Ishikawa (cell line): Measurements from ENCODE around the gene C14orf93.

Source experiments
- CEBPB ChIP-seq: IDR thresholded peaks from 2 replicates; pipeline ENCODE4 v1.6.1; 2012
- CREB1 ChIP-seq: IDR thresholded peaks from 2 replicates; pipeline ENCODE4 v1.6.1; 2012; ENCODE audit warnings: low read depth
- EGR1 ChIP-seq: IDR thresholded peaks from 2 replicates; pipeline ENCODE4 v1.6.1; 2012
- EP300 ChIP-seq: IDR thresholded peaks from 2 replicates; pipeline ENCODE4 v1.6.1; 2012; ENCODE audit warnings: borderline replicate concordance
- FOXM1 ChIP-seq: IDR thresholded peaks from 2 replicates; pipeline ENCODE4 v1.6.1; 2012; ENCODE audit warnings: low read depth, borderline replicate concordance
- MAX ChIP-seq: IDR thresholded peaks from 2 replicates; pipeline ENCODE4 v1.6.1; 2012
- NFIC ChIP-seq: IDR thresholded peaks from 2 replicates; pipeline ENCODE4 v1.6.1; 2012
- RAD21 ChIP-seq: IDR thresholded peaks from 2 replicates; pipeline ENCODE4 v1.6.1; 2012; ENCODE audit warnings: low read depth
- REST ChIP-seq: IDR thresholded peaks from 2 replicates; pipeline ENCODE4 v1.6.1; 2012; ENCODE audit warnings: low read depth, mild to moderate bottlenecking
- TAF1 ChIP-seq: IDR thresholded peaks from 2 replicates; pipeline ENCODE4 v1.6.1; 2012; ENCODE audit warnings: low read depth, mild to moderate bottlenecking
- TCF12 ChIP-seq: IDR thresholded peaks from 2 replicates; pipeline ENCODE4 v1.6.1; 2012; ENCODE audit warnings: low read depth
- TEAD4 ChIP-seq: IDR thresholded peaks from 2 replicates; pipeline ENCODE4 v1.6.1; 2012
- USF1 ChIP-seq: IDR thresholded peaks from 2 replicates; pipeline ENCODE4 v1.6.1; 2012
- YY1 ChIP-seq: IDR thresholded peaks from 2 replicates; pipeline ENCODE4 v1.6.1; 2012; ENCODE audit warnings: low read depth
- ZBTB7A ChIP-seq: IDR thresholded peaks from 2 replicates; pipeline ENCODE4 v1.6.1; 2012; ENCODE audit warnings: low read depth

C14orf93 gene

GRCh38 chr14:23054000-23054811 is 44.3 kb upstream of the C14orf93 start:
- TF ChIP-seq ZBTB7A (no peak), TCF12 (no peak), YY1 (no peak), USF1 (no peak), CEBPB (no peak), RAD21 (peak; percentile 26; the same call in 1 of the 2 replicates)

- TF ChIP-seq NFIC (no peak), TAF1 (no peak), EGR1 (no peak), EP300 (no peak), FOXM1 (no peak), TEAD4 (no peak), CREB1 (no peak), MAX (no peak), YY1 (no peak)
Measured at GRCh38 chr14:23053426-23053825, 43.5 kb upstream of the C14orf93 start.

- TF ChIP-seq YY1: no peak
- TF ChIP-seq RAD21: no peak
- no peak for TF ChIP-seq TEAD4
- TF ChIP-seq CREB1: no peak
- no peak for TF ChIP-seq ZBTB7A
- TF ChIP-seq EP300: no peak
- no peak for TF ChIP-seq TAF1
- no peak for TF ChIP-seq FOXM1
- no peak for TF ChIP-seq EGR1
Measured at GRCh38 chr14:23052671-23053070, 42.7 kb upstream of the C14orf93 start.

- no peak for TF ChIP-seq YY1
- no peak for TF ChIP-seq EP300
- no peak for TF ChIP-seq NFIC
- TF ChIP-seq ZBTB7A: no peak
- no peak for TF ChIP-seq TEAD4
- no peak for TF ChIP-seq TCF12
Measured at GRCh38 chr14:23052182-23052623, 42.3 kb upstream of the C14orf93 start.

GRCh38 chr14:23051141-23052057 is 41.5 kb upstream of the C14orf93 start:
- TF ChIP-seq MAX: no peak
- TF ChIP-seq NFIC: no peak
- no peak for TF ChIP-seq ZBTB7A
- no peak for TF ChIP-seq RAD21
- no peak for TF ChIP-seq USF1
- TF ChIP-seq EGR1: no peak
- TF ChIP-seq REST: no peak
- no peak for TF ChIP-seq FOXM1
- no peak for TF ChIP-seq TAF1
- no peak for TF ChIP-seq CREB1
- no peak for TF ChIP-seq TEAD4
- no peak for TF ChIP-seq TCF12
- TF ChIP-seq YY1: no peak
- no peak for TF ChIP-seq CEBPB
- TF ChIP-seq EP300: no peak

GRCh38 chr14:23049011-23049410 is 39.1 kb upstream of the C14orf93 start:
- TF ChIP-seq MAX (no peak), EGR1 (no peak), EP300 (no peak), TAF1 (no peak), NFIC (no peak), TEAD4 (no peak), FOXM1 (no peak), RAD21 (no peak), TCF12 (no peak), CEBPB (no peak), ZBTB7A (no peak), USF1 (no peak), YY1 (no peak), CREB1 (no peak), REST (no peak)
